Osteoblast (primary cell): ENCODE results near the gene ARHGAP31. TPM values are rescaled to one million over a fixed set of nuclear protein-coding genes. Genes with fewer than 3 reads are reported as not detected.

Experiments used
- DNase-seq: peaks from one replicate; pipeline ENCODE4 v3.0.0; 2011; ENCODE audit warnings: low spot score, mixed read lengths; ENCODE audit not compliant: insufficient read length; ENCODE audit errors: missing footprints
- H2AFZ ChIP-seq: 2 replicates; pipeline ENCODE4 v1.6.0; 2011; ENCODE audit warnings: mild to moderate bottlenecking, low read length
- H3K27ac ChIP-seq: 2 replicates; pipeline ENCODE4 v1.5.1; 2011; ENCODE audit warnings: mild to moderate bottlenecking, low read depth, low read length, moderate library complexity
- H3K27me3 ChIP-seq: 2 replicates; pipeline ENCODE4 v1.6.0; 2012; ENCODE audit warnings: mild to moderate bottlenecking, control low read depth, inconsistent platforms, low read length, moderate library complexity; ENCODE audit not compliant: insufficient read depth
- H3K36me3 ChIP-seq: 2 replicates; pipeline ENCODE4 v1.5.1; 2011; ENCODE audit warnings: mild to moderate bottlenecking, low read length, control low read depth, moderate library complexity; ENCODE audit not compliant: insufficient read depth
- H3K4me1 ChIP-seq: 2 replicates; pipeline ENCODE4 v1.5.1; 2011; ENCODE audit warnings: mild to moderate bottlenecking, low read length, control low read depth, moderate library complexity; ENCODE audit not compliant: insufficient read depth
- H3K4me2 ChIP-seq: 2 replicates; pipeline ENCODE4 v1.6.0; 2011; ENCODE audit warnings: mild to moderate bottlenecking, low read length; ENCODE audit not compliant: insufficient read depth
- H3K4me3 ChIP-seq: fragments of 200-600 bp; sonication (generic); 3 replicates; pipeline ENCODE4 v1.5.1; 2012; ENCODE audit warnings: mild to moderate bottlenecking, low read length, inconsistent platforms; ENCODE audit not compliant: insufficient read depth
- H3K79me2 ChIP-seq: 2 replicates; pipeline ENCODE4 v1.6.0; 2012; ENCODE audit warnings: mild to moderate bottlenecking, low read length, control low read depth, inconsistent platforms; ENCODE audit not compliant: insufficient read depth
- H3K9me3 ChIP-seq: 2 replicates; pipeline ENCODE4 v1.5.1; 2011; ENCODE audit warnings: low read depth, low read length, control low read depth
- H4K20me1 ChIP-seq: 2 replicates; pipeline ENCODE4 v1.6.0; 2012; ENCODE audit warnings: mild to moderate bottlenecking, low read length, control low read depth; ENCODE audit not compliant: insufficient read depth
- CTCF ChIP-seq: IDR thresholded peaks from 2 replicates; pipeline ENCODE4 v1.5.1; 2011; ENCODE audit warnings: mild to moderate bottlenecking, low read depth, low read length, moderate library complexity; ENCODE audit errors: extremely low read depth
- total RNA-seq: library from RNA; depleted of rRNA; stranded (reverse); fragments of >200 nt; gene quantifications from 2 replicates; pipeline ENCODE4 v1.2.3, GENCODE V29; 2012

Gene ARHGAP31
- total RNA-seq, 1 donor: 56.5 TPM

GRCh38 chr3:119434703-119435102, 140.5 kb downstream of the ARHGAP31 start:
- Histone ChIP-seq H4K20me1 (peaks cover 8% of the 10 kb centered on the region), H3K27ac (no peak overlapping the region), H3K4me2 (no peak overlapping the region), H3K27me3 (no peaks in the 10 kb centered on the region), H3K79me2 (no peaks in the 10 kb centered on the region), H3K9me3 (no peaks in the 10 kb centered on the region), H3K4me1 (no peaks in the 10 kb centered on the region), H3K36me3 (peaks cover 87% of the 10 kb centered on the region), H2AFZ (no peak overlapping the region), H3K4me3 (no peak overlapping the region)
- no peak for DNase-seq
- no peak for TF ChIP-seq CTCF

DNA sequence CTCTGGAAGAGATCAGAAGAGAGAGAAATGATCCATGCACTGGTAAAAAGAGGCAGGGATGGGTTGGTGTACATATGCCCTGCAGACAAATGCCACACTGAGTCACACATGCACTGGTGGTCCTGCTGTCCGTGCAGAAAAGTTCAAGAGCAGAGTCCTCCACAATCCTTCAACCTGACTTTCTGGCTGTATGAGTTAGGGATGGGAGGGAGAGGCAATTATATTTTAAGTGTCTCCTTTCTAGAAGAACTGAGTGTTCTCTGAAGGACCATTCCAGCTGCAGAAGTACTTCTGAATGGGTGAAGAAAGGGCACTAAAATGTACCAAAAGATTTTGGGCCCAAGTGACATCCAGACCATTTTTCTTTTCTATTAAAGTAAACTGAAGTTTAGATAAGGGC, 142.8 kb downstream of the ARHGAP31 start:
- Histone ChIP-seq H3K9me3 (no peaks in the 10 kb centered on the region), H3K27me3 (no peaks in the 10 kb centered on the region), H3K36me3 (peaks cover 83% of the 10 kb centered on the region), H3K27ac (no peak overlapping the region), H3K4me1 (no peaks in the 10 kb centered on the region), H3K4me3 (no peak overlapping the region), H4K20me1 (peaks cover 10% of the 10 kb centered on the region), H2AFZ (no peak overlapping the region), H3K79me2 (peaks cover 9% of the 10 kb centered on the region), H3K4me2 (no peak overlapping the region)
- TF ChIP-seq CTCF: no peak
- no peak for DNase-seq

DNA sequence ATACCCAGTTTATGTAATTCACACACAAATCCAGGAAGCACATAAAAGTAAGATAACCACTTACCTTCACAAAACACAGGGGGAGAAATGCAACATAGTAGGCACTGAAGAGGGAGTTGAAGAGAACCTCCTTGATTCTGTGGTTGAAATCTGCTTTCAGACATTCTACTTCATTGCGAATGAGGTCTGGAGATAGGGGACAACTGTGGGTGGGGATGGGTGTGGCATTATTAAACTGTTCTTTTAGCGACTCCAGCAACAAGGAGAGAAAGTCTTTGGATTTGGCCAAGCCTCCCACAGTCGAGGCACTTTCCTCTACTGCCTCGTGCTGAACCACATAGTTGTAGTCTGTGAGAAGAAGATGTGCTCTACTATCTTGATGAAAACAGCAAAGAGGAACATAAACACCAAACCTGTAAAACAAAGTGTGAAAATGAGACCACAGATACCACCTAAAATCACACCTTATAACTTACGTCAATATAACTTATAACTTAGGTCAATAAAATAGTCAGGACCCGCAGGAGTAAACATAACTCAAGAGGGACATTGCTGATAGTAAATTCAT, 143.6 kb downstream of the ARHGAP31 start:
- H3K4me3 ChIP-seq: no peak overlapping the region
- TF ChIP-seq CTCF: no peak
- no peak for DNase-seq
- H3K79me2 ChIP-seq: peaks cover 9% of the 10 kb centered on the region
- no peaks in the 10 kb centered on the region for H3K27me3 ChIP-seq
- no peak overlapping the region for H2AFZ ChIP-seq
- H3K36me3 ChIP-seq: peaks cover 77% of the 10 kb centered on the region
- no peaks in the 10 kb centered on the region for H3K9me3 ChIP-seq
- peaks cover 6% of the 10 kb centered on the region for H4K20me1 ChIP-seq
- H3K4me1 ChIP-seq: no peaks in the 10 kb centered on the region
- H3K4me2 ChIP-seq: no peak overlapping the region
- H3K27ac ChIP-seq: no peak overlapping the region

DNA sequence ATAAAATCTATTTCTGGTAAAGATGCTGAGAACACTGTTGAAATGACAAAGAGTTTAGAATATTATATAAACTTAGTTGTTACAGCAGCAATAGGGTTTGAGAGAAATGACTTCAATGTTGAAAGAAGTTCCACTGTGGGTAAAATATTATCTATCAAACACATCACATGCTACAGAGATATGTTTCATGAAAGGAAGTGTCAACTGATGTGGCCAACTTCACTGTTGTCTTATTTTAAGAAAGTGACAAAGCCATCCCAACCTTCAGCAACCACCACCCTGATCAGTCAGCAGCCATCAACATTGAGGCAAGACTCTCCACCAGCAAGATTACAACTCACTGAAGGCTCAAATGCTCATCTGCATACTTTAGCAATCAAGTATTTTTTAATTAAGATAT, 149.0 kb downstream of the ARHGAP31 start:
- H3K27me3 ChIP-seq: no peaks in the 10 kb centered on the region
- H3K27ac ChIP-seq: no peak overlapping the region
- H3K9me3 ChIP-seq: no peaks in the 10 kb centered on the region
- no peak for DNase-seq
- peaks cover 2% of the 10 kb centered on the region for H4K20me1 ChIP-seq
- H2AFZ ChIP-seq: no peak overlapping the region
- no peak overlapping the region for H3K4me3 ChIP-seq
- H3K36me3 ChIP-seq: peaks cover 58% of the 10 kb centered on the region
- no peak overlapping the region for H3K4me2 ChIP-seq
- peaks cover 12% of the 10 kb centered on the region for H3K79me2 ChIP-seq
- H3K4me1 ChIP-seq: no peaks in the 10 kb centered on the region
- no peak for TF ChIP-seq CTCF
